ENCODE results near the gene FBXL5.

- TF ChIP-seq POLR2A (IDR thresholded peaks at IDR 0.05; ENCODE audit: low read depth, low read length), result no peak
- no peak for TF ChIP-seq POLR2AphosphoS5 (IDR thresholded peaks at IDR 0.05; ENCODE audit: low read depth, low read length)
- TF ChIP-seq SPI1 (IDR thresholded peaks at IDR 0.05; ENCODE audit: low read depth, low read length), result no peak
- no peak for TF ChIP-seq TAF1 (IDR thresholded peaks at IDR 0.05; ENCODE audit: low read depth, low read length)
These were observed 62.4 kb downstream of the FBXL5 start for GRCh38 chr4:15592799-15593198.
